ENCODE results near the gene EXOG. TPM values are rescaled to one million over a fixed set of nuclear protein-coding genes. Genes with fewer than 3 reads are reported as not detected.

The EXOG gene
- total RNA-seq, 6 experiments from 2014 or later: 13.9 to 18.8 (median 15.4) TPM

- Mint-ChIP-seq H3K36me3 (ENCODE audit: low read depth) (no peaks in the 10 kb centered on the region), H3K4me1 (ENCODE audit: low read depth) (no peaks in the 10 kb centered on the region), H3K27ac (no peak overlapping the region), H3K27me3 (ENCODE audit: insufficient read depth) (peaks cover 8% of the 10 kb centered on the region), H3K9me3 (peaks cover 6% of the 10 kb centered on the region; the same call in 1 of the 2 replicates), H3K4me3 (no peak overlapping the region)
- DNase-seq: no peak
- TF ChIP-seq, protein P1, sequence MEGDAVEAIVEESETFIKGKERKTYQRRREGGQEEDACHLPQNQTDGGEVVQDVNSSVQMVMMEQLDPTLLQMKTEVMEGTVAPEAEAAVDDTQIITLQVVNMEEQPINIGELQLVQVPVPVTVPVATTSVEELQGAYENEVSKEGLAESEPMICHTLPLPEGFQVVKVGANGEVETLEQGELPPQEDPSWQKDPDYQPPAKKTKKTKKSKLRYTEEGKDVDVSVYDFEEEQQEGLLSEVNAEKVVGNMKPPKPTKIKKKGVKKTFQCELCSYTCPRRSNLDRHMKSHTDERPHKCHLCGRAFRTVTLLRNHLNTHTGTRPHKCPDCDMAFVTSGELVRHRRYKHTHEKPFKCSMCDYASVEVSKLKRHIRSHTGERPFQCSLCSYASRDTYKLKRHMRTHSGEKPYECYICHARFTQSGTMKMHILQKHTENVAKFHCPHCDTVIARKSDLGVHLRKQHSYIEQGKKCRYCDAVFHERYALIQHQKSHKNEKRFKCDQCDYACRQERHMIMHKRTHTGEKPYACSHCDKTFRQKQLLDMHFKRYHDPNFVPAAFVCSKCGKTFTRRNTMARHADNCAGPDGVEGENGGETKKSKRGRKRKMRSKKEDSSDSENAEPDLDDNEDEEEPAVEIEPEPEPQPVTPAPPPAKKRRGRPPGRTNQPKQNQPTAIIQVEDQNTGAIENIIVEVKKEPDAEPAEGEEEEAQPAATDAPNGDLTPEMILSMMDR (IDR thresholded peaks at IDR 0.05): no peak
Measured at GRCh38 chr3:38573556-38573955, 77.4 kb downstream of the EXOG start.

- Mint-ChIP-seq H3K9me3 (peaks cover 6% of the 10 kb centered on the region; the same call in 1 of the 2 replicates), H3K4me1 (ENCODE audit: low read depth) (no peaks in the 10 kb centered on the region), H3K4me3 (no peak overlapping the region), H3K27me3 (ENCODE audit: insufficient read depth) (peaks cover 8% of the 10 kb centered on the region), H3K36me3 (ENCODE audit: low read depth) (no peaks in the 10 kb centered on the region), H3K27ac (no peak overlapping the region)
- peak; percentile 3 for DNase-seq
- TF ChIP-seq, protein P1 (IDR thresholded peaks at IDR 0.05): no peak
Measured at GRCh38 chr3:38574411-38575278, 78.5 kb downstream of the EXOG start.

GRCh38 chr3:38575279-38575843 lies 79.2 kb downstream of the EXOG start:
- DNase-seq: no peak

More at GRCh38 chr3:38575279-38575843, 79.2 kb downstream of the EXOG start:
- H3K27ac Mint-ChIP-seq: no peak overlapping the region
- H3K36me3 Mint-ChIP-seq (ENCODE audit: low read depth): no peaks in the 10 kb centered on the region
- TF ChIP-seq, protein P1 (IDR thresholded peaks at IDR 0.05): no peak
- peaks cover 10% of the 10 kb centered on the region for H3K27me3 Mint-ChIP-seq (ENCODE audit: insufficient read depth)
- no peaks in the 10 kb centered on the region for H3K4me1 Mint-ChIP-seq (ENCODE audit: low read depth)
- H3K9me3 Mint-ChIP-seq: peaks cover 6% of the 10 kb centered on the region; the same call in 1 of the 2 replicates
- H3K4me3 Mint-ChIP-seq: no peak overlapping the region

Other genes with a start within 250 kb of the EXOG start
- gene SLC22A13, start 230.5 kb upstream of the EXOG start, total RNA-seq (2021; fragmentation: NEBNext Ultra II Directional; extraction: Animal tissue kit (Norgen Biotek cat#: 25700)): under 1 TPM in 5 of 6 experiments, not detected in 1; 0.17 to 0.30 (median 0.20) TPM
- under 1 TPM in 1 of 6 experiments, not detected in 5; 0.09 TPM for gene SLC22A14, start 214.0 kb upstream of the EXOG start, total RNA-seq (2021; fragmentation: NEBNext Ultra II Directional; extraction: Animal tissue kit (Norgen Biotek cat#: 25700))
- gene XYLB, start 149.6 kb upstream of the EXOG start, total RNA-seq (2021; fragmentation: NEBNext Ultra II Directional; extraction: Animal tissue kit (Norgen Biotek cat#: 25700)): 1 to 10 TPM; 5.1 to 8.0 (median 6.2) TPM
- gene ACVR2B, start 42.5 kb upstream of the EXOG start, total RNA-seq (2021; fragmentation: NEBNext Ultra II Directional; extraction: Animal tissue kit (Norgen Biotek cat#: 25700)): 1 to 10 TPM; 1.1 to 1.6 (median 1.3) TPM
- under 1 TPM in 3 of 6 experiments, not detected in 3; 0.05 to 0.46 (median 0.28) TPM for gene SCN5A, start 153.3 kb downstream of the EXOG start, total RNA-seq (2021; fragmentation: NEBNext Ultra II Directional; extraction: Animal tissue kit (Norgen Biotek cat#: 25700))